GM21381 (cell line): ENCODE results near the gene RBP3.

Experiments
- ATAC-seq: cut with Tn5 transposase; IDR thresholded peaks from one replicate; pipeline ENCODE4 v1.9.1; 2021; ENCODE audit warnings: mild to moderate bottlenecking, moderate library complexity; ENCODE audit not compliant: unreplicated experiment

RBP3 gene

GRCh38 chr10:47334466-47335295, 13.5 kb upstream of the RBP3 start:
- ATAC-seq: no peak

GRCh38 chr10:47335906-47336305, 12.3 kb upstream of the RBP3 start:
- no peak for ATAC-seq

GRCh38 chr10:47336387-47337134, 11.6 kb upstream of the RBP3 start:
- ATAC-seq: no peak

- ATAC-seq: no peak
Measured at GRCh38 chr10:47337310-47337709, 10.9 kb upstream of the RBP3 start.

- ATAC-seq: no peak
Measured at GRCh38 chr10:47339186-47339735, 8.9 kb upstream of the RBP3 start.

GRCh38 chr10:47339759-47340607, 8.2 kb upstream of the RBP3 start:
- no peak for ATAC-seq

- ATAC-seq: no peak
Measured at GRCh38 chr10:47340608-47341170, 7.5 kb upstream of the RBP3 start.

GRCh38 chr10:47344996-47345870, 2.9 kb upstream of the RBP3 start:
- no peak for ATAC-seq

GRCh38 chr10:47346581-47347302, 1.4 kb upstream of the RBP3 start:
- no peak for ATAC-seq

GRCh38 chr10:47347303-47347675, 874 bp upstream of the RBP3 start:
- no peak for ATAC-seq

- ATAC-seq: no peak
Measured at GRCh38 chr10:47348661-47349470, 703 bp downstream of the RBP3 start.

GRCh38 chr10:47349516-47349915, 1.4 kb downstream of the RBP3 start:
- no peak for ATAC-seq

- no peak for ATAC-seq
Measured at GRCh38 chr10:47349941-47350371, 1.8 kb downstream of the RBP3 start.

GRCh38 chr10:47350671-47351640, 2.8 kb downstream of the RBP3 start:
- ATAC-seq: no peak

- no peak for ATAC-seq
Measured at GRCh38 chr10:47351899-47352815, 4.0 kb downstream of the RBP3 start.

- ATAC-seq: no peak
Measured at GRCh38 chr10:47353351-47353750, 5.2 kb downstream of the RBP3 start.
